HCT116 (cell line): ENCODE measurements around the gene RABL6. TPM values are rescaled to one million over a fixed set of nuclear protein-coding genes. Genes with fewer than 3 reads are reported as not detected.

Source experiments
- ATAC-seq: fragments of 200-7000 bp; cut with Tn5 transposase; 2 replicates; pipeline ENCODE4 v1.9.1; 2020; ENCODE audit warnings: mild to moderate bottlenecking, moderate library complexity
- BruUV-seq: library from RNA; stranded (reverse); fragments of 400-500 nt; replicated peaks from 2 replicates; lab custom pipeline; 2021; lab: Mats Ljungman, UMichigan
- CTCF ChIA-PET: fragments of 300-600 bp; sonication (Branson Sonifier 250); formaldehyde crosslinking; loops from one replicate; lab custom pipeline; 2021; ENCODE audit warnings: antibody characterized with exemption; lab: Charles Lee
- POLR2A ChIA-PET: fragments of 300-600, 350-600 bp; sonication (Branson Sonifier 250); formaldehyde crosslinking; loops from one replicate; lab custom pipeline; 2021; ENCODE audit warnings: antibody characterized with exemption; lab: Charles Lee
- RAD21 ChIA-PET, 2 experiments: fragments of 300-600 bp; sonication (Branson Sonifier 250); formaldehyde crosslinking; loops; one replicate each; lab custom pipeline; 2023; ENCODE audit warnings: low total read pairs in 2 of 2; ENCODE audit not compliant: uncharacterized antibody in 2 of 2, unreplicated experiment in 2 of 2, low non-redundant PET in 1 of 2; lab: Charles Lee
- DNase-seq: peaks from one replicate; pipeline ENCODE4 v3.0.0-alpha.2; 2010; ENCODE audit warnings: low read depth, low spot score
- H2AFZ ChIP-seq: fragments of 200-600 bp; shearing (Covaris generic), sonication (generic); 2 replicates; pipeline ENCODE4 v1.6.1; 2017; ENCODE audit warnings: low read depth, mixed run types, mixed read lengths, antibody characterized with exemption, low read length; ENCODE audit not compliant: poor library complexity, severe bottlenecking
- H3K27ac ChIP-seq: 2 replicates; pipeline ENCODE4 v1.5.1; 2012; ENCODE audit warnings: low read depth, low read length
- H3K27me3 ChIP-seq: fragments of 200-600 bp; sonication (generic); 2 replicates; pipeline ENCODE4 v1.6.1; 2016; ENCODE audit warnings: mixed run types, low read length, mixed read lengths; ENCODE audit not compliant: insufficient read depth
- H3K36me3 ChIP-seq, 2 experiments: fragments of 200-500 bp in 1 of 2; fragments of 200-600 bp in 1 of 2; sonication (Bioruptor generic) in 1 of 2; sonication (generic) in 1 of 2; 2 replicates each; pipeline versions ENCODE4 v1.5.1 to v1.6.1; 2014 to 2016; ENCODE audit warnings: low read length in 2 of 2, inconsistent platforms in 1 of 2, mixed read lengths in 1 of 2, mixed run types in 1 of 2; ENCODE audit not compliant: insufficient read depth in 2 of 2, control insufficient read depth in 1 of 2
- H3K4me1 ChIP-seq, 2 experiments: fragments of 200-600 bp in 1 of 2; sonication (generic) in 1 of 2; 2 replicates each; pipeline versions ENCODE4 v1.5.1 to v1.6.1; 2012 to 2017; ENCODE audit warnings: low read length in 2 of 2, inconsistent platforms in 1 of 2, mild to moderate bottlenecking in 1 of 2, mixed read lengths in 1 of 2, mixed run types in 1 of 2, moderate library complexity in 1 of 2; ENCODE audit not compliant: insufficient read depth in 2 of 2, control insufficient read depth in 1 of 2
- H3K4me2 ChIP-seq: fragments of 200-600 bp; sonication (generic); 2 replicates; pipeline ENCODE4 v1.6.1; 2017; ENCODE audit warnings: mixed run types, low read length, mixed read lengths
- H3K4me3 ChIP-seq, 2 experiments: fragments of 200-600 bp in 1 of 2; sonication (generic) in 1 of 2; replicated peaks in 1 of 2; 2 replicates each; pipeline ENCODE4 v1.5.1; 2011 to 2016; ENCODE audit warnings: low read length in 2 of 2, control low read depth in 1 of 2, low read depth in 1 of 2, mild to moderate bottlenecking in 1 of 2, mixed read lengths in 1 of 2, mixed run types in 1 of 2
- H3K79me2 ChIP-seq: fragments of 200-600 bp; sonication (generic); 2 replicates; pipeline ENCODE4 v1.6.1; 2017; ENCODE audit warnings: mild to moderate bottlenecking, mixed run types, low read length, moderate library complexity, mixed read lengths; ENCODE audit not compliant: insufficient read depth
- H3K9ac ChIP-seq: fragments of 200-600 bp; sonication (generic); 2 replicates; pipeline ENCODE4 v1.6.1; 2016; ENCODE audit warnings: low read length, mixed read lengths
- H3K9me2 ChIP-seq: fragments of 200-600 bp; sonication (generic), shearing (Covaris generic); 2 replicates; pipeline ENCODE4 v1.6.1; 2017; ENCODE audit warnings: mixed run types, mild to moderate bottlenecking, moderate library complexity; ENCODE audit not compliant: insufficient read depth
- H3K9me3 ChIP-seq, 2 experiments: fragments of 200-500 bp in 1 of 2; fragments of 200-600 bp in 1 of 2; sonication (Bioruptor generic) in 1 of 2; sonication (generic) in 1 of 2; 2 replicates each; pipeline ENCODE4 v1.6.1; 2014 to 2017; ENCODE audit warnings: low read length in 2 of 2, mixed read lengths in 2 of 2, inconsistent platforms in 1 of 2, low read depth in 1 of 2, mild to moderate bottlenecking in 1 of 2, mixed run types in 1 of 2, moderate library complexity in 1 of 2; ENCODE audit not compliant: control insufficient read depth in 1 of 2, insufficient read depth in 1 of 2
- H4K20me1 ChIP-seq: fragments of 200-600 bp; sonication (generic), shearing (Covaris generic); 2 replicates; pipeline ENCODE4 v1.6.1; 2017; ENCODE audit warnings: mixed run types, mild to moderate bottlenecking, moderate library complexity; ENCODE audit not compliant: insufficient read depth
- ATF3 ChIP-seq: IDR thresholded peaks from 2 replicates; pipeline ENCODE4 v1.6.1; 2012
- CTCF ChIP-seq, 3 experiments: fragments of 200-600 bp in 1 of 3; sonication (generic) in 1 of 3; IDR thresholded peaks in 2 of 3; conservative IDR thresholded peaks in 1 of 3; 2 replicates each; pipeline ENCODE4 v1.5.1; 2012 to 2017; ENCODE audit warnings: low read depth in 2 of 3, low read length in 2 of 3, antibody characterized with exemption in 1 of 3, borderline replicate concordance in 1 of 3, control low read depth in 1 of 3, mild to moderate bottlenecking in 1 of 3, mixed read lengths in 1 of 3, mixed run types in 1 of 3, moderate library complexity in 1 of 3; ENCODE audit not compliant: insufficient read depth in 1 of 3
- EZH2 ChIP-seq: fragments of 200-600 bp; sonication (generic); IDR thresholded peaks from 2 replicates; pipeline ENCODE4 v1.6.1; 2017; ENCODE audit warnings: antibody characterized with exemption, mixed run types
- FOSL1 ChIP-seq: IDR thresholded peaks from 2 replicates; pipeline ENCODE4 v1.6.1; 2012; ENCODE audit warnings: low read depth
- JUND ChIP-seq: IDR thresholded peaks from 2 replicates; pipeline ENCODE4 v1.6.1; 2012
- MAX ChIP-seq: IDR thresholded peaks from 2 replicates; pipeline ENCODE4 v1.6.1; 2012
- POLR2A ChIP-seq: IDR thresholded peaks from 2 replicates; pipeline ENCODE4 v1.7.0; 2011; ENCODE audit warnings: borderline replicate concordance; ENCODE audit not compliant: insufficient read depth, insufficient read length; ENCODE audit errors: extremely low read depth
- POLR2AphosphoS5 ChIP-seq: IDR thresholded peaks from 2 replicates; pipeline ENCODE4 v1.6.1; 2011; ENCODE audit warnings: mild to moderate bottlenecking, low read depth, low read length, moderate library complexity
- RAD21 ChIP-seq: IDR thresholded peaks from 2 replicates; pipeline ENCODE4 v1.6.1; 2012; ENCODE audit warnings: low read depth, mild to moderate bottlenecking
- REST ChIP-seq: IDR thresholded peaks from 2 replicates; pipeline ENCODE4 v1.6.1; 2012; ENCODE audit warnings: low read depth
- SIN3A ChIP-seq: IDR thresholded peaks from 2 replicates; pipeline ENCODE4 v1.6.1; 2012; ENCODE audit warnings: low read depth
- SP1 ChIP-seq: IDR thresholded peaks from 2 replicates; pipeline ENCODE4 v1.6.1; 2012; ENCODE audit warnings: low read depth
- SRF ChIP-seq: IDR thresholded peaks from 2 replicates; pipeline ENCODE4 v1.6.1; 2012; ENCODE audit warnings: low read depth
- TCF7L2 ChIP-seq: IDR thresholded peaks from 2 replicates; pipeline ENCODE4 v1.7.0; 2011; ENCODE audit warnings: borderline replicate concordance, inconsistent platforms; ENCODE audit not compliant: insufficient read depth, insufficient read length; ENCODE audit errors: extremely low read depth
- YY1 ChIP-seq: IDR thresholded peaks from 2 replicates; pipeline ENCODE4 v1.6.1; 2011; ENCODE audit warnings: low read length, low read depth, moderate library complexity, mild to moderate bottlenecking; ENCODE audit not compliant: insufficient replicate concordance; ENCODE audit errors: extremely low read depth
- ZBTB33 ChIP-seq: IDR thresholded peaks from 2 replicates; pipeline ENCODE4 v1.6.1; 2011; ENCODE audit warnings: mild to moderate bottlenecking, low read length, moderate library complexity; ENCODE audit not compliant: insufficient replicate concordance; ENCODE audit errors: extremely low read depth
- ZFX ChIP-seq: fragments of 450-650 bp; IDR thresholded peaks from 2 replicates; pipeline ENCODE4 v1.6.1; 2017
- ZNF274 ChIP-seq: fragments of 200-500 bp; sonication (Bioruptor generic); IDR thresholded peaks from 2 replicates; pipeline ENCODE4 v1.6.1; 2014; ENCODE audit warnings: mild to moderate bottlenecking, low read depth, low read length, inconsistent platforms
- intact Hi-C: fragments of 100-400 bp; cut with micrococcal nuclease; formaldehyde crosslinking; loops from 2 replicates; pipeline ENCODE4 v1.10.0; 2022
- total RNA-seq: library from RNA; stranded (reverse); gene quantifications from one replicate; pipeline ENCODE4 v1.2.1, GENCODE V29; 2021; ENCODE audit not compliant: unreplicated experiment

Gene RABL6
- total RNA-seq, 1 experiment from 2014 or later: 98.6 TPM

- no peaks in the 10 kb centered on the region for H3K4me1 ChIP-seq
- CTCF ChIA-PET: interaction anchor here (1.0 kb wide), 1 partner anchor 12 kb away, joined by 3 read pairs; the partner anchor contains the start of gene AJM1
- BruUV-seq: no TSS peak
- DNase-seq: no peak
- RAD21 ChIA-PET: no interaction called here
- no peaks in the 10 kb centered on the region for H3K9me2 ChIP-seq
- no peaks in the 10 kb centered on the region for H3K9me3 ChIP-seq
- H3K36me3 ChIP-seq: peaks cover 7 to 13% of the 10 kb centered on the region in 2 experiments
- ATAC-seq: no peak
- H3K27me3 ChIP-seq: no peaks in the 10 kb centered on the region
- intact Hi-C loops: no loop called here
- POLR2A ChIA-PET: no interaction called here
- H2AFZ ChIP-seq: no peak overlapping the region
- no peak overlapping the region for H3K27ac ChIP-seq
- H3K4me2 ChIP-seq: no peak overlapping the region
- no peak overlapping the region for H3K9ac ChIP-seq
- H3K79me2 ChIP-seq: no peaks in the 10 kb centered on the region
- TF ChIP-seq ATF3 (no peak), TCF7L2 (no peak), FOSL1 (no peak), RAD21 (no peak), YY1 (no peak), MAX (no peak), POLR2A (no peak), SP1 (no peak), EZH2 (no peak), ZNF274 (no peak), POLR2AphosphoS5 (no peak), ZFX (no peak), SIN3A (no peak), REST (no peak), ZBTB33 (no peak), CTCF (IDR thresholded peaks at IDR 0.05 in 2 of 3, conservative IDR thresholded peaks at IDR 0.05 in 1 of 3; ENCODE audit: borderline replicate concordance in 1 of 3, insufficient read depth in 1 of 3, low read depth in 2 of 3, low read length in 2 of 3) (no peak), SRF (no peak), JUND (no peak)
- H4K20me1 ChIP-seq: no peaks in the 10 kb centered on the region
- H3K4me3 ChIP-seq: no peak overlapping the region
Observed at GRCh38 chr9:136829981-136830885, 22.5 kb downstream of the RABL6 start.
